Measurements from ENCODE around the gene CTSW.
A peak's percentile ranks its signal among the peaks of the same experiment; 100 is the strongest.

- TF ChIP-seq, protein P1, sequence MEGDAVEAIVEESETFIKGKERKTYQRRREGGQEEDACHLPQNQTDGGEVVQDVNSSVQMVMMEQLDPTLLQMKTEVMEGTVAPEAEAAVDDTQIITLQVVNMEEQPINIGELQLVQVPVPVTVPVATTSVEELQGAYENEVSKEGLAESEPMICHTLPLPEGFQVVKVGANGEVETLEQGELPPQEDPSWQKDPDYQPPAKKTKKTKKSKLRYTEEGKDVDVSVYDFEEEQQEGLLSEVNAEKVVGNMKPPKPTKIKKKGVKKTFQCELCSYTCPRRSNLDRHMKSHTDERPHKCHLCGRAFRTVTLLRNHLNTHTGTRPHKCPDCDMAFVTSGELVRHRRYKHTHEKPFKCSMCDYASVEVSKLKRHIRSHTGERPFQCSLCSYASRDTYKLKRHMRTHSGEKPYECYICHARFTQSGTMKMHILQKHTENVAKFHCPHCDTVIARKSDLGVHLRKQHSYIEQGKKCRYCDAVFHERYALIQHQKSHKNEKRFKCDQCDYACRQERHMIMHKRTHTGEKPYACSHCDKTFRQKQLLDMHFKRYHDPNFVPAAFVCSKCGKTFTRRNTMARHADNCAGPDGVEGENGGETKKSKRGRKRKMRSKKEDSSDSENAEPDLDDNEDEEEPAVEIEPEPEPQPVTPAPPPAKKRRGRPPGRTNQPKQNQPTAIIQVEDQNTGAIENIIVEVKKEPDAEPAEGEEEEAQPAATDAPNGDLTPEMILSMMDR (IDR thresholded peaks at IDR 0.05): peak in 3 of 6 experiments; percentile 9 to 29 (median 11)
- peak; percentile 77 to 94 for TF ChIP-seq POLR2A (IDR thresholded peaks at IDR 0.05)
Observed at GRCh38 chr11:65890324-65891218, 10.9 kb downstream of the CTSW start, which contains the start of gene CCDC85B.

Data from thyroid gland (tissue), 4 donors.